HG03139 (cell line): Measurements from ENCODE around the gene SAP30BP.

Experiments used
- ATAC-seq: cut with Tn5 transposase; IDR thresholded peaks from one replicate; pipeline ENCODE4 v1.9.1; 2021; ENCODE audit not compliant: unreplicated experiment

The SAP30BP gene

DNA sequence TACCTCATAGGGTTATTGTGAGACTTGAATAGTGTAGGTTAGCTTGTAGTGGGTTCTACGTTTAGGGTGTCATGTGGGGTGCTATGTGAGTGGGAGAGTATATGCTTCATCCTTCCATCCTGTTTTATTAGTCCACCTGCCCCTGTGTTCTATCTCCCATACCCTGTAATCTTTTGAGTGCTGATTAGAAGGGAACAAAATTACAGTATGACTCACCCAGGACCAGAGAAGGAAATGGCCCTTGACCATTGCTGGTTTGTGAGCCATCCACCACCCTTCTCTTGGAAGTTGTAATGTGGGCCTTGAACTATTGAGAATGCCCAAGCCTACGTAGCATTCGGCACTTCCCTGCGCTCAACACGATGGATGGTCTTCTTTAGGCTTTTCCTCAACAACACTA is 17.1 kb downstream of the SAP30BP start:
- ATAC-seq: no peak

DNA sequence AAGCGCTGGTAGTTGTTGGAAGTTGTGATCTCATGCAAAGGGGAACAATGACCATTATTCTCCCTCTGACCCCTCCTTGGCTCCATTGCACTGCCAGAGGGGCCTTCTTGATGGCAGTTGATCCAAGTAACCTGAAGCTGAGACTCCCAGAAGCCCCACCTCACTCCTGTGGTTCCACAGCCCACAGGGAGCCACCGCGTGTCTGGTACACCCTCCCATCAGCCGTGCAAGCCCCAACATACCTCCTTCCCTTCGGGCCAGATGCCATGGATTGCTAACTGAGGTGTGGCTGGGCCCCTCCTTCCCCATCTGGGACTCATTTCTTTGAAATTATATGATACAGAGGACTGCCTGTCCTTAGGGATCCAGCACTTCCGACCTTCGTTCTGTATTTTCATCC is 17.8 kb downstream of the SAP30BP start:
- no peak for ATAC-seq

- no peak for ATAC-seq
Observed at GRCh38 chr17:75685499-75685898, 18.4 kb downstream of the SAP30BP start.

- ATAC-seq: no peak
Observed at GRCh38 chr17:75688209-75688825, 21.2 kb downstream of the SAP30BP start.

- ATAC-seq: no peak
Observed at GRCh38 chr17:75689441-75689873, 22.3 kb downstream of the SAP30BP start.

- ATAC-seq: no peak
Observed at GRCh38 chr17:75691371-75691791, 24.2 kb downstream of the SAP30BP start.

- ATAC-seq: no peak
Observed at GRCh38 chr17:75691801-75692626, 24.9 kb downstream of the SAP30BP start.

DNA sequence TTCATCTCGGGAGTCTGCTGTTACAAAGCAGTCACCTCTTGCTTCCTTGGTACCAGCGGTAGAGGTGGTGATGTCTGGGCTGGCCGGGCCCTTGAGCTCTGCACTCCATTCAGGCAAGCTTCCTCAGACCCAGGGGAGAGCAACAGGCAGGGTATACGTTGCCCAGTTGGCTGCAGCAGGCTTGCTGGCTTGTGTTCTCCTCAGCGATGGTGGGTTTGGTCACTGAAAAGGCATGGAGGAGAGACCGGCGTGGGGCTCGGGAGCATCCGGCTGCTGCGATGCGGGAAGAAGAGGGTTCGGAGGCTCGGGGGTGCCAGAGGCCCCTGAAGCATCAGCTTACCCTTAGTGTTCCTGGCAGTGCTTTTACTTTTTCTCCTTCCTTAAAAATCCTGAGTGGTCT is 25.8 kb downstream of the SAP30BP start:
- ATAC-seq: no peak

DNA sequence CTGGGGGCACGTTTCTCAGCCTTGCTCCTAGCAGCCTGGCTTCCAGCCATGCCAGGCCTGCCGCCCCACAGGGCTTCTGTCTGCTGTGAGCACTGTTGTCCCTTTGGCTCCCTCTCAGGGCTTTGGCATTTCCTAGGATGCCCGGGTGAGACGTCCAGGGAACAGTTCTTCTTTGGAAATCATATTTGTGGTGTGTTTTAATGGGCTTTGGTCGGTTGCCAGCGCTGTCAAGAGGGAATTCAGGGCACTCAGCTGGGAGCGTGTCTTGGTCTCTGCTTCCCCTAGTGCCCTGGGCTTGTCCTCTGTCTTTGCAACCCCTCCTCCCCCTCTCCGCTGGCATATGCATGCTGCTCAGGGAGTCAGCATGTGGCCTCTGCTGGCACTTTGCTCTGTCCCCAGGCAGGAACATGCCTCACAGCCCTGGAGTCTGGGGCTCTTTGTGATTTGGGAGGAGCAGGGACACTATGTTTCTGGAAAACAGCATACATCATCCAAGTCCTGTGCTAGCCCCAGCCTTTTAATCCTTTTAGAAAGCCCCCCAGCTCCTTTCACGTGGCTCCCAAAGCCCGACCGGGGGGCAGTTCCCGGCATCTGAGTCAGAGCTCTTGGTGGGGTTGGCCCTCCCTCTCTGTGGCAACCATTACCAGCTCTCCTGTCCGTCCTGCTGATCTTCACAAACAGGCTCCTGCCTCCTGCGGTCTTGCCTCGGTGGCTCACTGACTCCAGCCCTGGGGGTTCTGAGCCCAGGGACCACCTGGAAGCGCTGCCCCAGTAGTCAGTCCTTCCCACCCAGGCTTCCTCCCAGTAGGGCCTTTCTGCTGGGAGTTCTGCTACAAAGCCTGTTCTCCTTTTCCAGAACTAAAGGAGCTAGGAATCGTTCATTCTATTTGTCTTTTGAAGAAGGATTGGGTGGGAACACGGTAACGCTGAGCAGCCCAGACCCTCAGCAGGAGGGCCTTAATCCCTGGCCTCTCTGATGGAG is 26.7 kb downstream of the SAP30BP start:
- ATAC-seq: no peak

GRCh38 chr17:75694536-75694935 is 27.4 kb downstream of the SAP30BP start:
- no peak for ATAC-seq

- ATAC-seq: no peak
Observed at GRCh38 chr17:75695141-75695829, 28.1 kb downstream of the SAP30BP start.

DNA sequence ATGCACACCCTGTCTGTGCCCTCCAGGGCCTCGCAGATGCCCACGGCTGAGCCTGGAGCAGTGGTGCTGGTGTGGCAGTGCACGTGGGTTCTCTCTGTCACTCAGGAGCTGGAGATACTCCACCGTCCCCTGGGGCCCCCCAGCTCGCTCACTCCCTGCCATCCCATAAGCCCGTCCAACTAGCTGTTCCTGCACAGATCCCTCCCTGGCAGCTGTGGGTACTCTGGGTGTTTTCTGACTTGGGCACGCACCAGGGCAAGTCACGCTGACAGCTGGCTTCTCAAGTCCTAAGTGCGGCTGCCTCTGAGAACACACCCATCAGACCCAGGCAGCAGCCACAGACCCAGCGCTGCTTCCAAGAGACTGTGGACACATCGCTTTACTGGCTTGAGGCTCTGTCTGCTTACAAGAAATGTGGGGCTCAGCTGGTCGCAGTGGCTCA is 28.7 kb downstream of the SAP30BP start:
- ATAC-seq: no peak

GRCh38 chr17:75697651-75698291 is 30.6 kb downstream of the SAP30BP start:
- no peak for ATAC-seq

GRCh38 chr17:75698659-75699058 is 31.5 kb downstream of the SAP30BP start:
- ATAC-seq: no peak

GRCh38 chr17:75701288-75701687 is 34.1 kb downstream of the SAP30BP start:
- ATAC-seq: no peak

DNA sequence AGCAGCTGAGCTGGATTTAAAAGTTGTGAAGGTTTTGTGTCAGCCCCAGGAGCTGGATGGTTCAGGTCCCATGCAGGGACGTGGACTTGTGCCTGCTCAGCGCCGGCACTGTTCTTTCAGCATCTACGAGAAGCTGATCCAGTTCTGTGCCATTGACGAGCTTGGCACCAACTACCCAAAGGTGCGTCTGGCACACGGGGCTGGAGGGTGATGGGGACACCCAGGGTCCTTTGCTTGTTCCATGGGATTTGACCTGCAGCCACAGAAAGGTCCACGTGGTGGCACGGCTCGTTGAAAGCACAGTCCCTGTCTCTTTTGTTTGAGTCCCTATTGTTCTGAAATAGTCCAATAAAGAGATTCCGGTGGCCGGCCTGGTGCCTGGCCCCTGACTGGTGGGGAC is 36.1 kb downstream of the SAP30BP start:
- ATAC-seq: no peak

- ATAC-seq: no peak
Observed at GRCh38 chr17:75703591-75703990, 36.5 kb downstream of the SAP30BP start.

DNA sequence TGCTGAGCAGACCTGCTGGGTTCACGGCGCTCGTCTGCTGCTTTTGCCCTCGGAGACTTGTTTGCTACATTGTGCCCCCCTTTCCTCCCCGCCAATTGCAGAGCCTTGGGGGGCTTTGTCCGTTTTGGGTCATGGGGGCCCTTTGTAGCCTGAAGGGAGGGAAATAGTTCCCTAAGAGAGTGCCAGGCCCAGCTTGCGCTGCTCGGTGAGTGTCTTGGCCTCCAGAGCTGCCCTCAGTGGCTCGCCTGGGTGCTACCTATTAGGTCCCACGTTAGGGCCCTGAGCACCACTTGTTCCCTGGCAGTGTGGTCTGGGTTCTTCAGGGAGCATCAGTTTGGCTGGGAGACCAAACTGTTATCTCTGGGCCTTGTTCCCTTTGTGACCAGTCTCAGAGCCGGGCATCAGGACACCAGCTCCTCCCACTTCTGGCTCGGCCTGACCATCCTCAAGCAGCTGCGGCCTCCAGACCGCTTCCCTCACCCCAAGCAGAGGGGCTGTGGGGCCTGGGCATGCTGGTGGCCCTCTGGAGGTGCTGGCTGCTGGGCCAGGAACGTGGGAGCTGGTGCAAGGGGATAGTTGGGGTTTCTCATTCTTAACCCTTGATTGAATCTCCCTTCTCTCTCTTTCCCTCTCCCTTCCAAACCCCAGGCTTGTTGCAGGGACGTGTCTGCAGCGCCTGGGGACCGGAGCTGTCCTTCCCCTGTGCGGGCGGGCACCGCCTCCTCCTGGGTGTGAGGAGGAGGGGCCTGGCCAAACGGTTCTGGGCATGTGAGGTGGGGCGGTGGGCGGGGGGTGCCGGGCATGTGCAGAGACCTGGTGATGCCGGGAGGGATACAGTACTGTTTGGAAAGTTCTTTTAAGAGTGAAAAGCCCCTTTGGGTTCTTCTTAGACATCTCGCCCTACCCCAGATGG is 38.1 kb downstream of the SAP30BP start:
- ATAC-seq: no peak

- no peak for ATAC-seq
Observed at GRCh38 chr17:75706042-75706728, 39.0 kb downstream of the SAP30BP start.
